Hair follicular keratinocyte (primary cell): ENCODE results near the gene WNT4. TPM values are rescaled to one million over a fixed set of nuclear protein-coding genes. Genes with fewer than 3 reads are reported as not detected.

ENCODE experiments used
- total RNA-seq: library from RNA; depleted of rRNA; stranded (reverse); fragments of >200 nt; gene quantifications from 2 replicates; pipeline ENCODE4 v1.2.3, GENCODE V29; 2015

The WNT4 gene
- total RNA-seq = 0.08 TPM in 1 of 2 replicates, not detected in the other

DNA sequence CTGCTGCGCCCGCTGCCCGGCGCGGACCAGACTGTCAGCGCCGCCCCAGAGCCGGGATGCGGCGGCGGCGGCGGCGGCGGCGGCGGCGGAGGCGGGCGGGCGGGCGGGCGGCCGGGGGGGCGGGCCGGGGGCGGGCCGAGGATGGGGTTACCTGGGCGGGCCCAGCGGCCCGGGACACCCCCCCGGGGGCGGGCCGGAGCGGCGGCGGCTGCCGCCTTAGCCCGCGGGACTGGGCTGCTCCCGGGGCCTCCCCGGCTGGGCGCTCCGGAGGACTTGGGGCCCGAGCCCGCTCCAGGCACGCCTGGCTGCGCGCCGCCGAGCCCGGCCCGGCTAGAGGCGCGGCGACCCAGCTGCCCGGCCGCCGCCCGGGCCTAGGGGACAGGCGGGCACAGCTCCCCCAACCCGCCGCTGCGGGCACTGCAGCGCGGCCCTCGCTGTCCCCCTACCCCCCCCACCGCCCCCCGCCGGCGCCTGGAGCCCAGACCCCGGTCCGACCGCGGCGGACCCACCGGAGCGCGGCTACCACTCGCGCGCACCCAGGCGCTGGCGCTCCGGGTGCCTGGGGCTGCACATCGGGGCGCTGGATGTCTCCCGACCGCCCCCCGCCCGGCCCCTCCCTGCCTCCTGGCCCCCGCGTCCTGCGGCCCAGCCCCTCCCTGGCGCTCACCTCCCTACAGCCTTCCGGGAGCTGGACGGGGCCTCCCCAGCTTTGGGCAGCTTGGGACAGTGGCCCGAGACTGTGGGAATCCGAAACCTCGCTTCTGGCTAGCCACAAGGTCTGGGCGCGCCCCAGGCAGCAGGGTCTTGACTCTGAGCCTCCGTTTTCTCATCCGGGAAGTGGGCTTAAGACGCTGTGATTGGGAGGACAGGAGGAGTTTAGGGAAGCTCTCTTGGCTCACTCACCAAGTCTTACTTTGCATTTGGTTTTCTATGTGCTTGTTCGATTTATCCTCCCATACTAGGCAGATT, at the start of gene WNT4:
Gene WNT4 (minus strand): TSS at position 33 of the 969 bp plus-strand sequence. CDS start 175 bp downstream, outside the sequence.

Other genes starting within 250 kb of the WNT4 start
- 73.9 and 164 TPM in 2 replicates for gene HSPG2, start 205.8 kb downstream of the WNT4 start, total RNA-seq
- gene CELA3B, start 166.1 kb downstream of the WNT4 start, total RNA-seq = not detected in 2 replicates
- not detected in 2 replicates for gene CELA3A, start 141.4 kb downstream of the WNT4 start, total RNA-seq
- 313 and 321 TPM in 2 replicates for gene CDC42, start 90.4 kb downstream of the WNT4 start, total RNA-seq